Measurements from ENCODE around the gene GPR183. TPM values are rescaled to one million over a fixed set of nuclear protein-coding genes. Genes with fewer than 3 reads are reported as not detected.

The GPR183 gene
- total RNA-seq, 4 donors from 2014 or later: 11.9 to 32.1 (median 22.3) TPM

DNA sequence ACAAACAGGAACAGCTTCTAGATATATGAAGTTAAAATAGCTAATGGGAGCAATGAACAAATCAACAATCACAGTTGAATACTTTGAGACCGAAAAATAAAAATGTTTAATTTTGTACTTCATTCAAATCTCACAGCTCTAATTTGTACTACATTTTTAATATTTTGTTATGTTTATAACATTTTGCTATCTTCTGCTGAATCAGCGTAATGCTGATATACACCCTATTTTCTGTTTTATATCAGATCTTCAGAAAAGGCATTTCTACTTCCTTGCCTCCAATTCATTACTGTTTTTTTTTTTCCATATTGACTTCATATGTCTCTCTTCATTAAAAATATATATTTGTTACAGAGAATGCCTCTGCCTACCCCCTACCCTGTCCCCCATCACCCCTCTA is 27.9 kb upstream of the GPR183 start:
- intact Hi-C loops (cut with DNase I): no loop called here
- Histone ChIP-seq H3K4me3 (no peak overlapping the region), H3K4me1 (no peaks in the 10 kb centered on the region), H3K27ac (replicated peaks in 1 of 4) (no peak overlapping the region), H3K36me3 (peaks cover 0 to 9% (median 5%) of the 10 kb centered on the region in 4 donors), H3K9me3 (no peaks in the 10 kb centered on the region), H3K27me3 (no peaks in the 10 kb centered on the region)
- no peak for DNase-seq (ENCODE audit: extremely low spot score)
- 86% methylated on average over 2 of the region's 2 CpGs for WGBS
- TF ChIP-seq, protein P1, sequence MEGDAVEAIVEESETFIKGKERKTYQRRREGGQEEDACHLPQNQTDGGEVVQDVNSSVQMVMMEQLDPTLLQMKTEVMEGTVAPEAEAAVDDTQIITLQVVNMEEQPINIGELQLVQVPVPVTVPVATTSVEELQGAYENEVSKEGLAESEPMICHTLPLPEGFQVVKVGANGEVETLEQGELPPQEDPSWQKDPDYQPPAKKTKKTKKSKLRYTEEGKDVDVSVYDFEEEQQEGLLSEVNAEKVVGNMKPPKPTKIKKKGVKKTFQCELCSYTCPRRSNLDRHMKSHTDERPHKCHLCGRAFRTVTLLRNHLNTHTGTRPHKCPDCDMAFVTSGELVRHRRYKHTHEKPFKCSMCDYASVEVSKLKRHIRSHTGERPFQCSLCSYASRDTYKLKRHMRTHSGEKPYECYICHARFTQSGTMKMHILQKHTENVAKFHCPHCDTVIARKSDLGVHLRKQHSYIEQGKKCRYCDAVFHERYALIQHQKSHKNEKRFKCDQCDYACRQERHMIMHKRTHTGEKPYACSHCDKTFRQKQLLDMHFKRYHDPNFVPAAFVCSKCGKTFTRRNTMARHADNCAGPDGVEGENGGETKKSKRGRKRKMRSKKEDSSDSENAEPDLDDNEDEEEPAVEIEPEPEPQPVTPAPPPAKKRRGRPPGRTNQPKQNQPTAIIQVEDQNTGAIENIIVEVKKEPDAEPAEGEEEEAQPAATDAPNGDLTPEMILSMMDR (IDR thresholded peaks at IDR 0.05): no peak
- TF ChIP-seq POLR2A (IDR thresholded peaks at IDR 0.05; ENCODE audit: low read depth): no peak
- no peak for TF ChIP-seq POLR2AphosphoS5 (IDR thresholded peaks at IDR 0.05)
- no peak for TF ChIP-seq EP300 (IDR thresholded peaks at IDR 0.05)

DNA sequence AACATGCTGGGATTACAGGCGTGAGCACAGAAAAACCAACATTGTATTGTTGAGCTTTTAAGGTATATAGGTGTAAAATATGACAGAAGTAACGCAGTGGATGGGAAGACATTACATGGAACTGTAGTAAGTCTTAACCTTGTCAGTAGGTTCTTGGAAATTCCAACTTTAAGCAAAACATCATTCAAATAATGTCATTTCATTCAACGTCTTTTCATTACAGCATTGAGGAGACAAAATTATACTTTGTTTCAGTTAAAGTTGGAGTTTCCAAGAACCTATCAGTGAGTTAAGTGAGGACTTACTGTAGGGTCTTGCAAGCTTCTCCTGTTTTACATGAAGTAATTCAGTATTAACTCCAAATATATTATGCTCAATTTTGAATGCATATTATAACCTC is 27.0 kb upstream of the GPR183 start:
- Histone ChIP-seq H3K36me3 (peaks cover 0 to 10% (median 7%) of the 10 kb centered on the region in 4 donors), H3K4me3 (no peak overlapping the region), H3K27ac (replicated peaks in 1 of 4) (no peak overlapping the region), H3K4me1 (no peaks in the 10 kb centered on the region), H3K9me3 (no peaks in the 10 kb centered on the region), H3K27me3 (no peaks in the 10 kb centered on the region)
- no peak for DNase-seq (ENCODE audit: extremely low spot score)
- intact Hi-C loops (cut with DNase I): no loop called here
- 93% methylated on average over 3 of the region's 3 CpGs for WGBS
- no peak for TF ChIP-seq POLR2AphosphoS5 (IDR thresholded peaks at IDR 0.05)

DNA sequence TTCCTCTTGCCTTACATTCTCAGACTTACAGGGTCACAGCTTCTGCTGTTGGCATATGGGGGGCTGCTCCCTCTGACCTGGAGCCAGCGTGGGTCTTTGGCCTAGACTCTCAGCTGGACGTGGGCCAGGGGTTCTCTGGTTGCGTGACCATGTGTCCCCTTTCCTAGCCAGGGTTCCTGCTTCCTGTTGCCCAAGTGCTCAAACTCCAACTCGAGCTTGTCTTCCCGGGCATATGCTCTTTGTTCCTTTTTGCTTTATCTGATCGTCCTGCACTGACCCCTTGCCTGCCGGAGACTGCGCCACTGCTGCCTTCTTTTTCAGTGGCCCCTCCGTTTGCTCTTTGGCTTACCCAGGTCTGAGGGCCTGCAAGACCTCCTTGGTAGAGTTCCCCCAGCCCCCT is 25.3 kb upstream of the GPR183 start:
- Histone ChIP-seq H3K4me1 (no peaks in the 10 kb centered on the region), H3K9me3 (no peaks in the 10 kb centered on the region), H3K36me3 (peaks cover 0 to 14% (median 7%) of the 10 kb centered on the region in 4 donors), H3K27me3 (no peaks in the 10 kb centered on the region), H3K4me3 (no peak overlapping the region), H3K27ac (replicated peaks in 1 of 4) (no peak overlapping the region)
- no peak for TF ChIP-seq POLR2A (IDR thresholded peaks at IDR 0.05; ENCODE audit: low read depth)
- TF ChIP-seq EP300 (IDR thresholded peaks at IDR 0.05): no peak
- no peak for TF ChIP-seq POLR2AphosphoS5 (IDR thresholded peaks at IDR 0.05)
- TF ChIP-seq, protein P1 (IDR thresholded peaks at IDR 0.05): no peak
- 77% methylated on average over 9 of the region's 9 CpGs for WGBS
- DNase-seq (ENCODE audit: extremely low spot score): peak; percentile 60
- intact Hi-C loops (cut with DNase I): no loop called here

DNA sequence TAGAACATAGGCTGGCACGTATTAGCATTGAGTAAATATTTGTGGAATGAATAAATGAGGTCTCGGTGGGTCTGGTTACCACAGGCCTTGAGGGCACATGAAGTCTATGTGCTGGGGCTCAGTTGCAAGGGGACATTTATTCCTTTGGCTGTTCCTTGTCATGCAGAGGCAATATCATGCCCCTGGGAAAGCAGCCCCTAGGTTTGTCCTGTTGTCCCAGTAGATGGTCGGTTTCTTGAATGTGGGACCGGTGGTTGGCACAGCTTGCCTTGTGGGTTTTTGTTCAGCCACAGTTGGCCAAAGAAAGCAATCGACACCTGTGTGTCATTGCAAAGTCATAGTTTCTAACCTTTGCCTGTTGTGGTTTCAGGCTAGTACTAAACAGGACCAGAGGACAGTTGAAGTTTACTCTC is 24.7 kb upstream of the GPR183 start:
- H3K9me3 ChIP-seq: no peaks in the 10 kb centered on the region

DNA sequence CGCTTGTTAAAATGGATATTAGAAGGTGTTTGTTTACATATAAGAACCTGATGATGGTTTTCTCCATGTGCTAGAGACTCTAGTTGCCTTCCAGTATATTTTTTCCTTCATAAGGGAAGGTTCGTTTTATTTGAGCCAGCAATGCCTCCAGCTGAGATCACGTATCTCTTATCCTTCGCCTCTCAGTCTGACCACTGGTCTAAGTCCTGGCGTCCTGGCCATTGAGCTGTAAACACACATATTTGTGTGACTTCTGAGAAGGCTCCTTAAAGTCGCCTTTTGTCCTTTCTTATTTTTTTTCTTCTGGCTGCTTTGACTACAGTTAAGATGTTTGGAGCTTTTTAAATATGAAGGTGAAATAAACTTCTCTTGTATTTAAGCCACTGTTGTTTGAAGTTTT is 23.7 kb upstream of the GPR183 start:
- no peak for TF ChIP-seq EP300 (IDR thresholded peaks at IDR 0.05)
- TF ChIP-seq POLR2AphosphoS5 (IDR thresholded peaks at IDR 0.05): no peak
- TF ChIP-seq, protein P1 (IDR thresholded peaks at IDR 0.05): no peak
- H3K4me3 ChIP-seq: no peak overlapping the region
- 62% methylated on average over 6 of the region's 6 CpGs for WGBS
- no peak overlapping the region for H3K27ac ChIP-seq (replicated peaks in 1 of 4)
- no peak for DNase-seq (ENCODE audit: extremely low spot score)
- intact Hi-C loops (cut with DNase I): no loop called here
- H3K9me3 ChIP-seq: no peaks in the 10 kb centered on the region
- H3K36me3 ChIP-seq: peaks cover 0 to 14% (median 7%) of the 10 kb centered on the region in 4 donors
- no peaks in the 10 kb centered on the region for H3K27me3 ChIP-seq
- no peaks in the 10 kb centered on the region for H3K4me1 ChIP-seq

More for the DNA sequence above, 24.7 kb upstream of the GPR183 start:
- peak; percentile 31 for DNase-seq (ENCODE audit: extremely low spot score)
- H3K27me3 ChIP-seq: no peaks in the 10 kb centered on the region
- TF ChIP-seq EP300 (IDR thresholded peaks at IDR 0.05) (no peak), POLR2AphosphoS5 (IDR thresholded peaks at IDR 0.05) (no peak)
- 93% methylated on average over 5 of the region's 5 CpGs for WGBS
- intact Hi-C loops (cut with DNase I): no loop called here
- peaks cover 0 to 14% (median 7%) of the 10 kb centered on the region in 4 donors for H3K36me3 ChIP-seq
- no peak overlapping the region for H3K4me3 ChIP-seq
- H3K4me1 ChIP-seq: no peaks in the 10 kb centered on the region
- H3K27ac ChIP-seq (replicated peaks in 1 of 4): no peak overlapping the region

DNA sequence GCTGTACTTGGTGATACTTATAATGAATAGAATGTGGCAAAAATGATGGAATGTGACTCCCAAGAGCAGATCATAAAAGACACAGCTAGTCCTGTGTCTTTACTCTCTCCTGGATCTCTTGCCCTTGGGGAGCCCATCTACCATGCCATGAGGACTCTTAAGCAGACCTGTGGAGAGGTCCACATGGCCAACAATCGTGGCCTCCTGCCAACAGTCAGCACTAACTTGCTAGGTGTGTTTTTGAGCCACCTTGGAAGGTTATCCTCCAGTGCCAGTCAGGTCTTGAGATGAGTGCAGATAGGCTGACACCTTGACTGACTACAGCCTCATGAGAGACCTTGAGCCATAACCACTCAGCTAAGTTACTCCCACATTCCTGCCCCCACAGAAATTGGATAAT is 22.3 kb upstream of the GPR183 start:
- H3K27me3 ChIP-seq: no peaks in the 10 kb centered on the region
- no peak overlapping the region for H3K27ac ChIP-seq (replicated peaks in 1 of 4)
- no peaks in the 10 kb centered on the region for H3K9me3 ChIP-seq
- intact Hi-C loops (cut with DNase I): no loop called here
- no peaks in the 10 kb centered on the region for H3K4me1 ChIP-seq
- no peak overlapping the region for H3K4me3 ChIP-seq
- no peak for DNase-seq (ENCODE audit: extremely low spot score)
- H3K36me3 ChIP-seq: peaks cover 0 to 10% (median 5%) of the 10 kb centered on the region in 4 donors
- TF ChIP-seq, protein P1 (IDR thresholded peaks at IDR 0.05): no peak
- no peak for TF ChIP-seq POLR2AphosphoS5 (IDR thresholded peaks at IDR 0.05)
- 100% methylated on average over 1 of the region's 1 CpG for WGBS
